ENCODE data around the gene CSPG4. TPM values are rescaled to one million over a fixed set of nuclear protein-coding genes. Genes with fewer than 3 reads are reported as not detected.
"Not testable (repeated sequence)": the region's sequence is repeated elsewhere in the genome, so short reads cannot be mapped to it uniquely, and the experiment has no call there.

Gene CSPG4
- total and polyA plus RNA-seq, 4 donors, result 10.6 to 160 (median 66.0) TPM

- WGBS, 2 donors, result 93 to 95% methylated on average over 4 of the region's 4 CpGs
- ATAC-seq (ENCODE audit: low FRiP score); H3K27ac ChIP-seq (ENCODE audit: low read depth in 1 of 2, low read length in 2 of 2); H3K4me3 ChIP-seq (ENCODE audit: low read length in 2 of 2); H3K9me3 ChIP-seq (ENCODE audit: control insufficient read depth, low read length); H3K27me3 ChIP-seq (ENCODE audit: control insufficient read depth in 1 of 2, insufficient read depth in 2 of 2, low read length in 1 of 2); H3K4me1 ChIP-seq (ENCODE audit: control insufficient read depth in 1 of 2, insufficient read depth in 2 of 2, low read length in 2 of 2); H3K36me3 ChIP-seq (ENCODE audit: control insufficient read depth in 1 of 2, insufficient read depth in 2 of 2, low read length in 1 of 2); intact Hi-C loops (cut with DNase I): not testable (repeated sequence)
- peak; percentile 24 to 41 for DNase-seq
These were observed 29.7 kb upstream of the CSPG4 start for GRCh38 chr15:75742346-75742745.

DNA sequence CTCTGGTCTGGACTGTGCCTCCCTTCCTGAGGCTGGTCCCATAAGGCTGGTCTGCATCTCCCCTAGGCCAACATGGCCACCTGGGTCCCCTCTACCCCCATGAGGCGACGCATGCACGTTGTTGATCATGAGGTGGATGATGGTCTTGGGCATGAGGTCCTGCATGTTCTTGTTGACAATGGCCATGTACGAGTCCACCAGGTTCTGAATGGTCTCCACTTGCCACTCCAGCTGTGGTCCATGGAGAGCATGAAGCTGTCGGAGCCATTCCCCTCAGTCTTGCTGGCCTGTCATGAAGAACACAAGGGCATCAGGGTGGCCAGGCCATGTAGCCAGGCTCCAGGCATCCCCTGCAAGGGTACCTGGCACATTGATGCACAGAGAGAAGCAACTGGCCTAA, 27.1 kb upstream of the CSPG4 start:
- no peak overlapping the region for H3K27ac ChIP-seq (ENCODE audit: low read depth in 1 of 2, low read length in 2 of 2)
- H3K36me3 ChIP-seq (ENCODE audit: control insufficient read depth in 1 of 2, insufficient read depth in 2 of 2, low read length in 1 of 2), result no peaks in the 10 kb centered on the region
- peak in 1 of 2 donors; percentile 44 for DNase-seq
- H3K4me1 ChIP-seq (ENCODE audit: control insufficient read depth in 1 of 2, insufficient read depth in 2 of 2, low read length in 2 of 2), result no peaks in the 10 kb centered on the region
- no peaks in the 10 kb centered on the region for H3K27me3 ChIP-seq (ENCODE audit: control insufficient read depth in 1 of 2, insufficient read depth in 2 of 2, low read length in 1 of 2)
- no peak for ATAC-seq (ENCODE audit: low FRiP score)
- H3K4me3 ChIP-seq (ENCODE audit: low read length in 2 of 2), result no peak overlapping the region
- intact Hi-C loops (cut with DNase I), result no loop called here
- no peaks in the 10 kb centered on the region for H3K9me3 ChIP-seq (ENCODE audit: control insufficient read depth, low read length)
- WGBS, 2 donors, result 95% methylated on average over 5 of the region's 5 CpGs

GRCh38 chr15:75738647-75739325, 26.1 kb upstream of the CSPG4 start:
- no peak overlapping the region for H3K27ac ChIP-seq (ENCODE audit: low read depth in 1 of 2, low read length in 2 of 2)
- H3K4me3 ChIP-seq (ENCODE audit: low read length in 2 of 2), result peak overlapping the region; percentile 74 to 80
- no peaks in the 10 kb centered on the region for H3K27me3 ChIP-seq (ENCODE audit: control insufficient read depth in 1 of 2, insufficient read depth in 2 of 2, low read length in 1 of 2)
- WGBS, 2 donors, result 5 to 6% methylated on average over 47 to 54 of the region's 54 CpGs
- intact Hi-C loops (cut with DNase I), result no loop called here
- DNase-seq (peak; percentile 97 to 99), ATAC-seq (ENCODE audit: low FRiP score) (peak; percentile 99)
- no peaks in the 10 kb centered on the region for H3K36me3 ChIP-seq (ENCODE audit: control insufficient read depth in 1 of 2, insufficient read depth in 2 of 2, low read length in 1 of 2)
- H3K4me1 ChIP-seq (ENCODE audit: control insufficient read depth in 1 of 2, insufficient read depth in 2 of 2, low read length in 2 of 2), result no peaks in the 10 kb centered on the region
- no peaks in the 10 kb centered on the region for H3K9me3 ChIP-seq (ENCODE audit: control insufficient read depth, low read length)

DNA sequence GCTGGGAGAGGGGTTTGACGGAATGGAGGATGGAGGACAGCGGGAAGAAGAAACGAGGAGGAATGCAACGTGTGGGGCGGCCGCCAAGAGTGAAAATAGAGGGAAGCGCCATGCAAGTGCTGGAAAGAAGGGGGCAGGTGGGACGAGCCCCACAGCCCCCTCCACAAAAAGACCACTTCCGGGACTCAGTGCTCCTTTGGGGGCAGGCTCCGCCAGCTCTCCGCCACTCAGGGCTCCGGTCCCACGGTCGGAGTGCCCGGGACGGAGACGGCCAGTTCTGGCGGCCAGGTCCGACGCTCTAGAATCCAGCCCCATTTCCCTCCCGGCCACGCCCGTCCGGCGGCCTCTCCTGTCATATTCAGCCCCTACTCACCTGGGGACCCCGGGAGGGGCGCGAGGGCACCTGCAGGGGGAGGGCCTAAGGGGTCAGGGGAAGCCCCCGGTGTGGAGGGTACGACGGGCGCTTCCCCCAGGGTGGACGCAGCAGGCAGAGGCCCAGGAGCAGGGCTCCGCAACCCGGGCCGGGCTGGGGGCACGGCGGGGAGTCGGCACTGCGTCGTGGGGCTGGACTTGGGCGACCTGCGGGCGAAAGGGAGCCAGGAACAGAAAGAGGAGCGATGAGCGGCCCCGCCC, 25.5 kb upstream of the CSPG4 start:
- DNase-seq, result peak; percentile 62 to 82
- Histone ChIP-seq H3K27ac (ENCODE audit: low read depth in 1 of 2, low read length in 2 of 2) (no peak overlapping the region), H3K9me3 (ENCODE audit: control insufficient read depth, low read length) (no peaks in the 10 kb centered on the region), H3K27me3 (ENCODE audit: control insufficient read depth in 1 of 2, insufficient read depth in 2 of 2, low read length in 1 of 2) (no peaks in the 10 kb centered on the region), H3K4me1 (ENCODE audit: control insufficient read depth in 1 of 2, insufficient read depth in 2 of 2, low read length in 2 of 2) (no peaks in the 10 kb centered on the region), H3K4me3 (ENCODE audit: low read length in 2 of 2) (peak overlapping the region; percentile 74 to 80), H3K36me3 (ENCODE audit: control insufficient read depth in 1 of 2, insufficient read depth in 2 of 2, low read length in 1 of 2) (no peaks in the 10 kb centered on the region)
- WGBS, 2 donors, result 0 to 4% methylated on average over 39 to 47 of the region's 47 CpGs
- peak; percentile 53 for ATAC-seq (ENCODE audit: low FRiP score)
- intact Hi-C loops (cut with DNase I), result no loop called here

GRCh38 chr15:75737116-75738013, 24.7 kb upstream of the CSPG4 start:
- H3K27ac ChIP-seq (ENCODE audit: low read depth in 1 of 2, low read length in 2 of 2); H3K36me3 ChIP-seq (ENCODE audit: control insufficient read depth in 1 of 2, insufficient read depth in 2 of 2, low read length in 1 of 2); H3K27me3 ChIP-seq (ENCODE audit: control insufficient read depth in 1 of 2, insufficient read depth in 2 of 2, low read length in 1 of 2); H3K4me1 ChIP-seq (ENCODE audit: control insufficient read depth in 1 of 2, insufficient read depth in 2 of 2, low read length in 2 of 2); intact Hi-C loops (cut with DNase I); ATAC-seq (ENCODE audit: low FRiP score); H3K4me3 ChIP-seq (ENCODE audit: low read length in 2 of 2); H3K9me3 ChIP-seq (ENCODE audit: control insufficient read depth, low read length): not testable (repeated sequence)
- 67 to 70% methylated on average over 14 of the region's 14 CpGs for WGBS, 2 donors
- DNase-seq, result peak in 1 of 2 donors; percentile 31

DNA sequence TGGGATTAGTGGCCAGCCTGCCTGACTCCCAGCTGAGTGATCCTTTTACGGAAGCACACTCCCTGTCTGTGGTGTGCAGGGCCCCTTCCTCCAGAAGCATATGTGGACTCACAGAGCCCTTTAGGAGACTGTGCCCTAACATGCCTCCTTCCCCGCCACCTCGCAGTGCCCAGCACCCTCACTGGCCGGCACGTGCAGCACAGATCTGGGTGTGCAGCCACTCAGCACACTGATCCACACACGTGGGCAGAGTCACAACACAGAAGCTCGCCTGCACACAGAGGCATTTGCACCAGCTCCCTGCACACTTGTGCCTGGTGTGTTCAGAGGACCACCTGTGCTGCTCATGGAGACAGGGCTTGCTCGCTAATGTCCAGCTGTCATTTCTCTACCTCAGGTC, 23.6 kb upstream of the CSPG4 start:
- 73 to 83% methylated on average over 8 of the region's 8 CpGs for WGBS, 2 donors
- Histone ChIP-seq H3K27ac (ENCODE audit: low read depth in 1 of 2, low read length in 2 of 2) (no peak overlapping the region), H3K27me3 (ENCODE audit: control insufficient read depth in 1 of 2, insufficient read depth in 2 of 2, low read length in 1 of 2) (no peaks in the 10 kb centered on the region), H3K4me1 (ENCODE audit: control insufficient read depth in 1 of 2, insufficient read depth in 2 of 2, low read length in 2 of 2) (no peaks in the 10 kb centered on the region), H3K36me3 (ENCODE audit: control insufficient read depth in 1 of 2, insufficient read depth in 2 of 2, low read length in 1 of 2) (no peaks in the 10 kb centered on the region), H3K9me3 (ENCODE audit: control insufficient read depth, low read length) (no peaks in the 10 kb centered on the region), H3K4me3 (ENCODE audit: low read length in 2 of 2) (no peak overlapping the region)
- DNase-seq (peak in 1 of 2 donors; percentile 38), ATAC-seq (ENCODE audit: low FRiP score) (no peak)
- intact Hi-C loops (cut with DNase I), result no loop called here

- not testable (repeated sequence) for H3K4me3 ChIP-seq (ENCODE audit: low read length in 2 of 2); H3K36me3 ChIP-seq (ENCODE audit: control insufficient read depth in 1 of 2, insufficient read depth in 2 of 2, low read length in 1 of 2); H3K9me3 ChIP-seq (ENCODE audit: control insufficient read depth, low read length); H3K27ac ChIP-seq (ENCODE audit: low read depth in 1 of 2, low read length in 2 of 2); H3K4me1 ChIP-seq (ENCODE audit: control insufficient read depth in 1 of 2, insufficient read depth in 2 of 2, low read length in 2 of 2); H3K27me3 ChIP-seq (ENCODE audit: control insufficient read depth in 1 of 2, insufficient read depth in 2 of 2, low read length in 1 of 2); ATAC-seq (ENCODE audit: low FRiP score)
- peak in 1 of 2 donors; percentile 51 for DNase-seq
- WGBS, 2 donors, result 81 to 84% methylated on average over 27 of the region's 27 CpGs
- intact Hi-C loops (cut with DNase I), result loop anchor here (2.0 to 5.0 kb wide), 2 partner anchors 46 to 53 kb away; no protein-coding TSS in a partner anchor
These were observed 22.5 kb upstream of the CSPG4 start for GRCh38 chr15:75734861-75735760.
